Liver (tissue), 9 donors: ENCODE data around the gene KIF3B. TPM values are rescaled to one million over a fixed set of nuclear protein-coding genes. Genes with fewer than 3 reads are reported as not detected.
"Not testable (repeated sequence)": the region's sequence is repeated elsewhere in the genome, so short reads cannot be mapped to it uniquely, and the experiment has no call there.

Experiments used
- DNase-seq: peaks from one replicate; pipeline ENCODE4 v3.0.0-alpha.2; 2017; ENCODE audit warnings: low spot score
- H3K27ac ChIP-seq, 2 donors: one replicate each; pipeline ENCODE4 v1.7.0; 2013; ENCODE audit warnings: inconsistent platforms in 2 of 2, low read length in 2 of 2, control low read depth in 1 of 2, low read depth in 1 of 2, mild to moderate bottlenecking in 1 of 2
- H3K27me3 ChIP-seq, 4 donors: one replicate each; pipeline versions ENCODE4 v1.6.1 to v1.7.0; 2013; ENCODE audit warnings: low read length in 3 of 4, inconsistent platforms in 1 of 4, mild to moderate bottlenecking in 1 of 4, moderate library complexity in 1 of 4; ENCODE audit not compliant: control insufficient read depth in 4 of 4, insufficient read depth in 4 of 4
- H3K36me3 ChIP-seq, 4 donors: one replicate each; pipeline versions ENCODE4 v1.6.1 to v1.7.0; 2013; ENCODE audit warnings: low read length in 3 of 4, mild to moderate bottlenecking in 3 of 4, low read depth in 1 of 4, moderate library complexity in 1 of 4; ENCODE audit not compliant: control insufficient read depth in 4 of 4, insufficient read depth in 3 of 4
- H3K4me1 ChIP-seq, 4 donors: one replicate each; pipeline versions ENCODE4 v1.6.1 to v1.7.0; 2013; ENCODE audit warnings: low read length in 3 of 4, mild to moderate bottlenecking in 3 of 4, moderate library complexity in 1 of 4; ENCODE audit not compliant: control insufficient read depth in 4 of 4, insufficient read depth in 4 of 4
- H3K4me3 ChIP-seq, 3 donors: one replicate each; pipeline versions ENCODE4 v1.6.1 to v1.7.0; 2013; ENCODE audit warnings: low read length in 3 of 3, control low read depth in 1 of 3, low read depth in 1 of 3, mild to moderate bottlenecking in 1 of 3
- H3K9ac ChIP-seq, 2 donors: one replicate each; pipeline ENCODE4 v1.7.0; 2013; ENCODE audit warnings: low read length in 2 of 2, mild to moderate bottlenecking in 2 of 2, moderate library complexity in 2 of 2, control low read depth in 1 of 2, low read depth in 1 of 2
- H3K9me3 ChIP-seq, 4 donors: one replicate each; pipeline versions ENCODE4 v1.6.1 to v1.7.0; 2013; ENCODE audit warnings: low read length in 3 of 4; ENCODE audit not compliant: control insufficient read depth in 4 of 4
- CTCF ChIP-seq: fragments of 150-350 bp; IDR thresholded peaks from 2 replicates; pipeline ENCODE4 v1.5.1; 2017; ENCODE audit warnings: improper control_type of control experiment, low read depth, low read length; ENCODE audit not compliant: missing input control
- EGR1 ChIP-seq, 2 donors: IDR thresholded peaks; 2 replicates each; pipeline ENCODE4 v1.6.1; 2016 to 2018; ENCODE audit warnings: antibody characterized with exemption in 2 of 2, low read depth in 2 of 2
- FOXA1 ChIP-seq: IDR thresholded peaks from 2 replicates; pipeline ENCODE4 v1.6.1; 2016; ENCODE audit warnings: antibody characterized with exemption
- FOXA2 ChIP-seq: IDR thresholded peaks from 2 replicates; pipeline ENCODE4 v1.6.1; 2016; ENCODE audit warnings: antibody characterized with exemption
- GABPA ChIP-seq, 2 donors: IDR thresholded peaks in 1 of 2; conservative IDR thresholded peaks in 1 of 2; 2 replicates each; pipeline ENCODE4 v1.6.1; 2016; ENCODE audit warnings: antibody characterized with exemption in 2 of 2, mild to moderate bottlenecking in 1 of 2, moderate library complexity in 1 of 2
- HNF4A ChIP-seq, 2 donors: conservative IDR thresholded peaks; 2 replicates each; pipeline ENCODE4 v1.6.1; 2016; ENCODE audit warnings: antibody characterized with exemption in 2 of 2, mild to moderate bottlenecking in 2 of 2
- HNF4G ChIP-seq: IDR thresholded peaks from 2 replicates; pipeline ENCODE4 v1.6.1; 2016; ENCODE audit warnings: antibody characterized with exemption
- MAX ChIP-seq: IDR thresholded peaks from 2 replicates; pipeline ENCODE4 v1.6.1; 2016; ENCODE audit warnings: antibody characterized with exemption
- NR2F2 ChIP-seq: IDR thresholded peaks from 2 replicates; pipeline ENCODE4 v1.6.1; 2016; ENCODE audit warnings: antibody characterized with exemption
- RAD21 ChIP-seq, 2 donors: IDR thresholded peaks; 2 replicates each; pipeline ENCODE4 v1.6.1; 2016; ENCODE audit warnings: antibody characterized with exemption in 2 of 2, mild to moderate bottlenecking in 2 of 2
- RXRA ChIP-seq, 2 donors: IDR thresholded peaks; 2 replicates each; pipeline ENCODE4 v1.6.1; 2017 to 2018; ENCODE audit warnings: antibody characterized with exemption in 2 of 2, mild to moderate bottlenecking in 1 of 2
- SP1 ChIP-seq: IDR thresholded peaks from 2 replicates; pipeline ENCODE4 v1.6.1; 2018; ENCODE audit warnings: antibody characterized with exemption, mild to moderate bottlenecking
- TAF1 ChIP-seq: conservative IDR thresholded peaks from 2 replicates; pipeline ENCODE4 v1.6.1; 2016; ENCODE audit warnings: antibody characterized with exemption, mild to moderate bottlenecking
- YY1 ChIP-seq: IDR thresholded peaks from 2 replicates; pipeline ENCODE4 v1.6.1; 2016; ENCODE audit warnings: antibody characterized with exemption, mild to moderate bottlenecking
- ZBTB33 ChIP-seq: IDR thresholded peaks from 2 replicates; pipeline ENCODE4 v1.6.1; 2016; ENCODE audit warnings: antibody characterized with exemption
- WGBS: extraction: QIAGEN DNeasy Blood & Tissue Kit; methylation state at CpG from one replicate; pipeline ENCODE4 v1.1.7; 2013; 5-methylcytosine and 5-hydroxymethylcytosine counted together
- polyA plus RNA-seq, 2 donors: library from polyadenylated mRNA; stranded (reverse) in 1 of 2; unstranded in 1 of 2; fragments of 200-250 nt in 1 of 2; fragments of >200 nt in 1 of 2; fragmentation: Nextera tagmentation in 1 of 2; extraction: Ambion mirVana in 1 of 2; gene quantifications; one replicate each; pipeline versions ENCODE4 v1.2.1 to v1.2.3, GENCODE V29; 2013 to 2015
- total RNA-seq, 2 donors: library from RNA; depleted of rRNA; stranded (reverse); fragments of >200 nt; gene quantifications; one replicate each; pipeline ENCODE4 v1.2.3, GENCODE V29; 2014
- donor health status: healthy.
- donor health status: healthy.
- donor health status: healthy.
- donor health status: healthy.
- donor health status: healthy.

Gene KIF3B
- total and polyA plus RNA-seq, 4 donors: 8.3 to 24.2 (median 12.9) TPM

- peaks cover 8 to 15% (median 9%) of the 10 kb centered on the region in 4 donors for H3K4me1 ChIP-seq
- no peak overlapping the region for H3K4me3 ChIP-seq
- no peaks in the 10 kb centered on the region for H3K27me3 ChIP-seq
- H3K9me3 ChIP-seq: no peaks in the 10 kb centered on the region
- DNase-seq: no peak
- 95% methylated on average over 3 of the region's 3 CpGs for WGBS
- no peak overlapping the region for H3K27ac ChIP-seq
- no peak for TF ChIP-seq FOXA1
- TF ChIP-seq MAX: no peak
- no peak for TF ChIP-seq RXRA (IDR thresholded peaks at IDR 0.05)
- no peak for TF ChIP-seq RAD21 (IDR thresholded peaks at IDR 0.05)
- TF ChIP-seq YY1: no peak
- H3K36me3 ChIP-seq: no peaks in the 10 kb centered on the region
- no peak overlapping the region for H3K9ac ChIP-seq
Observed at GRCh38 chr20:32274359-32274758, 3.1 kb upstream of the KIF3B start.

GRCh38 chr20:32275163-32275562 lies 2.3 kb upstream of the KIF3B start:
- not testable (repeated sequence) for H3K9me3 ChIP-seq, H3K9ac ChIP-seq, H3K27ac ChIP-seq, DNase-seq, H3K36me3 ChIP-seq, H3K4me3 ChIP-seq, H3K27me3 ChIP-seq
- H3K4me1 ChIP-seq: peaks cover 8 to 15% (median 9%) of the 10 kb centered on the region in 4 donors
- WGBS: 93% methylated on average over 3 of the region's 3 CpGs

- no peaks in the 10 kb centered on the region for H3K9me3 ChIP-seq
- peaks cover 9 to 30% (median 21%) of the 10 kb centered on the region in 4 donors for H3K4me1 ChIP-seq
- H3K36me3 ChIP-seq: no peaks in the 10 kb centered on the region
- H3K27me3 ChIP-seq: no peaks in the 10 kb centered on the region
- TF ChIP-seq HNF4A (conservative IDR thresholded peaks at IDR 0.05): no peak
- no peak for TF ChIP-seq RXRA (IDR thresholded peaks at IDR 0.05)
- no peak for TF ChIP-seq TAF1
- TF ChIP-seq SP1: no peak
- no peak for TF ChIP-seq NR2F2
- TF ChIP-seq EGR1 (IDR thresholded peaks at IDR 0.05; ENCODE audit: low read depth in 2 of 2): no peak
- no peak for TF ChIP-seq FOXA2
- TF ChIP-seq YY1: no peak
- no peak for TF ChIP-seq ZBTB33
- TF ChIP-seq GABPA (IDR thresholded peaks at IDR 0.05 in 1 of 2, conservative IDR thresholded peaks at IDR 0.05 in 1 of 2): no peak
- no peak for TF ChIP-seq HNF4G
- TF ChIP-seq CTCF: no peak
- no peak for DNase-seq
- peak overlapping the region; percentile 61 to 66 for H3K27ac ChIP-seq
- WGBS: 44% methylated on average over 4 of the region's 4 CpGs
- H3K9ac ChIP-seq: peak overlapping the region; percentile 74 to 81
- peak overlapping the region; percentile 90 to 97 (median 91) for H3K4me3 ChIP-seq
Observed at GRCh38 chr20:32278199-32278643, 770 bp downstream of the KIF3B start.
